ENCODE results near the gene KLK13.

- TF ChIP-seq TCF4 (CRISPR knock-in tag; IDR thresholded peaks at IDR 0.05; ENCODE audit: borderline replicate concordance) (no peak), RARB (CRISPR knock-in tag; IDR thresholded peaks at IDR 0.05) (no peak), ZNF565 (CRISPR knock-in tag; conservative IDR thresholded peaks at IDR 0.05; ENCODE audit: low read depth) (no peak), ARNTL (CRISPR knock-in tag; IDR thresholded peaks at IDR 0.05; ENCODE audit: borderline replicate concordance, low read depth) (no peak), CREB5 (CRISPR knock-in tag; IDR thresholded peaks at IDR 0.05; ENCODE audit: low read depth) (no peak)
Measured at GRCh38 chr19:51093101-51093500, 28.2 kb upstream of the KLK13 start.

Data from SK-N-SH treated with all-trans-retinoic acid at 6 μM for 48 hours (cell line).